Nephron progenitor cell (in vitro differentiated cells): ENCODE data around the gene ATG13.

Experiments
- DNase-seq: peaks from one replicate; pipeline ENCODE4 v3.0.0; 2021
- H3K27ac Mint-ChIP-seq: 2 replicates; pipeline ENCODE4 v1.8.0; 2021; ENCODE audit warnings: mild to moderate bottlenecking, moderate library complexity, mixed read lengths
- H3K27me3 Mint-ChIP-seq: 2 replicates; pipeline ENCODE4 v1.8.0; 2021; ENCODE audit warnings: mild to moderate bottlenecking, low read depth, mixed read lengths; ENCODE audit not compliant: poor library complexity
- H3K36me3 Mint-ChIP-seq: 2 replicates; pipeline ENCODE4 v1.8.0; 2021; ENCODE audit warnings: low read depth, mixed read lengths
- H3K4me1 Mint-ChIP-seq: 2 replicates; pipeline ENCODE4 v1.8.0; 2021; ENCODE audit warnings: mixed read lengths
- H3K4me3 Mint-ChIP-seq: 2 replicates; pipeline ENCODE4 v1.8.0; 2021; ENCODE audit warnings: mild to moderate bottlenecking, moderate library complexity, mixed read lengths
- H3K9me3 Mint-ChIP-seq: 2 replicates; pipeline ENCODE4 v1.8.0; 2021; ENCODE audit warnings: mild to moderate bottlenecking, moderate library complexity, mixed read lengths
- CTCF ChIP-seq: fragments of 200-600 bp; sonication (generic); IDR thresholded peaks from 2 replicates; pipeline ENCODE4 v1.5.0; 2021; ENCODE audit warnings: antibody characterized with exemption

ATG13 gene

DNA sequence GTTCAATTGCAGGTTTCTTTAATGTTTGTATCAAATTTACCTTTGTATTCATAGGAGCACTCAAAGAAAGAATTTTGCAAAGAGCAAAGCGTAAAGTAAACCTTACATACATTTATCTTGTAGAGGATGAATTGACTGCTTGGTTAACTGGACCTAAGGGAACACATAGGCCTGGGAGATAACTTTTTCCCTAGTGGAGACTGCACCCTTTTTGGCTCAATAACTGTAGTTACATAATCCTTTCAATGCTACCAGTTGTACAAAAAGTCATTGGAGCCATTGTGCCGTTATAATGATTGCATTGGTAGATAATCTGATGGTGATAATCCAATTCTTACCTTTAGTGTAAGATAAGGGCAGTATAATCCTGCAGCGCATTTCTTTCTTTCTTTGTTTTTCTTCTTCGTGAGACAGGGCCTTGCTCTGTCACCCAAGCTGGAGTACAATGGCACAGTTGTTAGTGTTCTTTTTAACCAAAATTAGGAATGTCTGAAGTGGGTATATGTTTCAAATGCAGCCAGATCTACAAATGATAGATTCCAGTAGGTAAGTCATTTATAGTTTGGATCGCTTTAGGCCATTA is 18.3 kb downstream of the ATG13 start:
- Mint-ChIP-seq H3K9me3 (no peaks in the 10 kb centered on the region), H3K27me3 (peaks cover 4% of the 10 kb centered on the region), H3K4me3 (no peak overlapping the region), H3K27ac (no peak overlapping the region), H3K4me1 (no peaks in the 10 kb centered on the region), H3K36me3 (peaks cover 25% of the 10 kb centered on the region)
- DNase-seq: no peak
- TF ChIP-seq CTCF: no peak

DNA sequence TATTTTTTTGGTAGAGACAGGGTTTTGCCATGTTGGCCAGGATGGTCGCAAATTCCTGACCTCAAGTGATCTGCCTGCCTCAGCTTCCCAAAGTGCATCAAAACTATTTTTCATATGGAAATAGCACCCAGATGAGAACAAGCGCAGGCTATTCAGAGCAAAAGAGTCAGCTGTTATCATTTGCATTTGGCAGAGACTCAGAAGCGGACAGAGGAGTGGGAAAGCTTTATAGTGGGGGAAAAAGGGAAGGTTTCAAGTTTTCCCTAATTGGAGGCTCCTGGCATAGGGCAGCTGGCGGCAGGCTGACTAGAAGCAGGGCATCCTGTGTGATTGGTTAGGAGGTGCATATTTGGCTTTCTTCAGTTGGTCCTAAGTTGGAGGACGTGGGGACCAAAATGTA is 20.2 kb downstream of the ATG13 start:
- Mint-ChIP-seq H3K9me3 (no peaks in the 10 kb centered on the region), H3K27me3 (peaks cover 4% of the 10 kb centered on the region), H3K27ac (no peak overlapping the region), H3K4me1 (no peaks in the 10 kb centered on the region), H3K36me3 (peaks cover 28% of the 10 kb centered on the region), H3K4me3 (no peak overlapping the region)
- no peak for DNase-seq
- TF ChIP-seq CTCF: no peak

DNA sequence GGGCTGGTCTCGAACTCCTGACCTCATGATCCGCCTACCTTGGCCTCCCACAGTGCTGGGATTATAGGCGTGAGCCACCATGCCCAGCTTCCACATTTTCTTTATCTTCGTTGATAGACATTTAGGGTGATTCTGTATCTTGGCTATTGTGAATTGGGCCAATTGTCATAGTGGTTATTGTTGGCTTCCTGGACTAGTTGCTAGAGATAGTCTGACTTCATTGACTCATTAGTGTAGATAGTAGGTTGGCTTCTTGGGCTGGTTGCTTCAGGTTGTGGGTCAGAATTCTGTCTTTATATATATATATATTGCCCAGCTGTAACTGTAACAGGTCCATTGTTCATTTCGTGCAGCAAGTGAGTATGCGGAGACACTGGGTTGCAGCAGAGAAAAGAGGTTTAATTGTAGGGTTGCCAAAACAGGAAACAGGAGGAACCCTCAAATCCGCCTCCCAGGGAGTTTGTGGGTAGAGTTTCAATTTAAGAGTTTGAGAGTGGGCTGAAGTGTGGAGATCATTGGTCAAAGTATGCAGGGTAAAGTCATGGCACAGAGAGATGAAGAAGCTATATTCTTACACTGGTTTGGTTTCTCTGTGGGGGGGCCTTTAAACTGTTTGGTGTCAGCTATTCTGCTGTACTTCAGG is 22.0 kb downstream of the ATG13 start:
- H3K4me1 Mint-ChIP-seq: no peaks in the 10 kb centered on the region
- TF ChIP-seq CTCF: no peak
- H3K27me3 Mint-ChIP-seq: peaks cover 4% of the 10 kb centered on the region
- DNase-seq: no peak
- H3K36me3 Mint-ChIP-seq: peaks cover 39% of the 10 kb centered on the region
- no peak overlapping the region for H3K27ac Mint-ChIP-seq
- no peaks in the 10 kb centered on the region for H3K9me3 Mint-ChIP-seq
- no peak overlapping the region for H3K4me3 Mint-ChIP-seq

DNA sequence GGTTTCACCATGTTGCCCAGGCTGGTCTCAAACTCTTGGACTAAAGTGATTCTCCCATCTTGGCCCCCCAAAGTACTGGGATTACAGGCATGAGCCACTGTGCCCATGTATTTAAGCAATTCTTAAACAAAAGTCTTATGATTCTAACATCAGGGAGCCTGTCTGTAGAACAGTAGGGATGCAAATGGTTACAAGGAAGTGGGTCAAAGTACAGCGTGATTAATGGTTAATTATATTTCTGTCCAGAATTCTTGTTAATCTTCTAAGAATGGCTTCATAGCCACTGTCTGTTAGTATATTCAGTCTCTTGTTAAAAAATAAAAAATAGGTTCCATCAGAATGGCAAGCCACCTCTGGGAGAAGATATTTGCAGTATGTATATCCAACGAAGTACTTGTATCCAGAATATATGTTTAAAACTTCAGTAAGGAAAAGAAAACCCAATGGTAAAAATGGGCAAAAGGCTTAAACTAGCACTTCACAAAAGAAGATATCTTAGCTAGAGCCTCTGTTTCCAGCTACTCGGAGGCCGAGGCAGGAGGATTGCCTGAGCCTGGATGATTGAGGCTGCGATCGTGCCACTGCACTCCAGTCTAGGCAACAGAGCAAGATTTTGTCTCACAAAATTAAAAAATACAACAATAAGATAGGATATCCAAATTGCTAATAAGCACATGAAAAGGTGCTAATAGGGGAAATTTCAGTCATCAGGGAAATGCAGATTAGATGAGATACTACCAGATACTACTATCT is 22.9 kb downstream of the ATG13 start:
- H3K27me3 Mint-ChIP-seq: peaks cover 4% of the 10 kb centered on the region
- H3K27ac Mint-ChIP-seq: no peak overlapping the region
- no peaks in the 10 kb centered on the region for H3K4me1 Mint-ChIP-seq
- no peak for TF ChIP-seq CTCF
- no peaks in the 10 kb centered on the region for H3K9me3 Mint-ChIP-seq
- peaks cover 46% of the 10 kb centered on the region for H3K36me3 Mint-ChIP-seq
- no peak overlapping the region for H3K4me3 Mint-ChIP-seq
- no peak for DNase-seq

GRCh38 chr11:46641639-46642038 is 24.3 kb downstream of the ATG13 start:
- Mint-ChIP-seq H3K36me3 (peaks cover 54% of the 10 kb centered on the region), H3K4me3 (no peak overlapping the region), H3K9me3 (no peaks in the 10 kb centered on the region), H3K27me3 (peaks cover 7% of the 10 kb centered on the region), H3K27ac (no peak overlapping the region), H3K4me1 (no peaks in the 10 kb centered on the region)
- TF ChIP-seq CTCF: no peak
- no peak for DNase-seq
